Activated CD4-positive, CD25-positive, alpha-beta regulatory T cell treated with anti-CD3 and anti-CD28 coated beads, Interleukin-2, amount 50 U/mL, for 16 hours (primary cell): ENCODE measurements around the gene KRTAP3-1.

Source experiments
- DNase-seq: peaks from one replicate; pipeline ENCODE4 v3.0.0-alpha.2; 2020; ENCODE audit warnings: low read depth, low spot score

KRTAP3-1 gene

GRCh38 chr17:40978575-40979151, 30.3 kb downstream of the KRTAP3-1 start:
- no peak for DNase-seq

GRCh38 chr17:40975516-40975915, 33.4 kb downstream of the KRTAP3-1 start:
- no peak for DNase-seq

- no peak for DNase-seq
Measured at GRCh38 chr17:40974366-40974765, 34.6 kb downstream of the KRTAP3-1 start.

- no peak for DNase-seq
Measured at GRCh38 chr17:40967582-40967981, 41.3 kb downstream of the KRTAP3-1 start.

DNA sequence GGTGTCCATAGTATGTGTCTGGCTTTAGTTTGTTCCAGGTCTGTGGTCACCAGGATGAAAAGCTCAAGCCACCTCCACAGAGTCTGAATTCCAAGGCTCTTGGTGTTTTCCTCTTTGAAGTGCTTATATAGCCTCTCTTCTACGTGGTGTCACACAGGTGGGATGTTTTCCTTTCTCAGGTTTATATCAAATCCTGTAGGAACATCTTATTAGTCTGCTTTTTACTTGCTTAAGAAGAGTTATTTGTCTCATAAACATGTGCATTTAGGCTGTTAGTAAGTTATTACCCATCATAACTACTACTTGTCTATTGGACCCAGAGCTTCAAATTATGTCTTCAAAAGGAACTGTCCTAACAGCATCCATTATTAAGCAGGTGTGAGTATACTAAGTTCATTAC, 42.1 kb downstream of the KRTAP3-1 start, which contains the start of gene KRT39:
TSS of gene KRT39 (minus strand) at position 101 of the 400 bp plus-strand sequence. CDS start at position 9, 92 bp downstream.
- no peak for DNase-seq

GRCh38 chr17:40963838-40964237, 45.1 kb downstream of the KRTAP3-1 start:
- DNase-seq: no peak

- DNase-seq: no peak
Measured at GRCh38 chr17:40962059-40962561, 46.8 kb downstream of the KRTAP3-1 start.

DNA sequence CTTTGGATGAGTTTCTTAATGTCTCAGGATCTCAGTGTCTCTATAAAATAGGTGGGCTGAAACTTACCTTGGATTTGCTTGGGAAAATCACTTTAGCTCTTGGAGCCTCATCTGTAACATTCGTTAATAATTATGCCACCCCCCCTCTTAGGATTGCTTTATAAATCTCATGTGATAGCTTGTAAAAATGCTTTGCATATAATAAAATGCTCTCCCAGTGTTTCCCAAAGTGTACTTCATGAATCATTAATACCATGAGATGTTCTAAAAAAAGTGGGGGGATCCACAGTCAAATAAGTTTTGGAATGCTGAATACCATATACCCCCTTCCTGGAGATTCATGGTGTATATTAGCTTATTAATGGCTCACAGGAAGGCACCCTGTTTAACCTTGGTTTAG, 47.3 kb downstream of the KRTAP3-1 start:
- no peak for DNase-seq

- DNase-seq: no peak
Measured at GRCh38 chr17:40960144-40960543, 48.8 kb downstream of the KRTAP3-1 start.
